ENCODE measurements around the gene RNF214.

GRCh38 chr11:117187007-117187406 lies 45.5 kb upstream of the RNF214 start:
- no peak for TF ChIP-seq POLR2A (IDR thresholded peaks at IDR 0.05; ENCODE audit: low read depth, low read length)
- TF ChIP-seq POLR2AphosphoS5 (IDR thresholded peaks at IDR 0.05; ENCODE audit: low read depth, low read length) = no peak
- no peak for TF ChIP-seq TAF1 (IDR thresholded peaks at IDR 0.05; ENCODE audit: borderline replicate concordance, low read depth, low read length)
